HCT116 (cell line): ENCODE measurements around the gene TTR. TPM values are rescaled to one million over a fixed set of nuclear protein-coding genes. Genes with fewer than 3 reads are reported as not detected.

Experiments used
- ATAC-seq: fragments of 200-7000 bp; cut with Tn5 transposase; 2 replicates; pipeline ENCODE4 v1.9.1; 2020; ENCODE audit warnings: mild to moderate bottlenecking, moderate library complexity
- BruUV-seq: library from RNA; stranded (reverse); fragments of 400-500 nt; replicated peaks from 2 replicates; lab custom pipeline; 2021; lab: Mats Ljungman, UMichigan
- CTCF ChIA-PET: fragments of 300-600 bp; sonication (Branson Sonifier 250); formaldehyde crosslinking; loops from one replicate; lab custom pipeline; 2021; ENCODE audit warnings: antibody characterized with exemption; lab: Charles Lee
- POLR2A ChIA-PET: fragments of 300-600, 350-600 bp; sonication (Branson Sonifier 250); formaldehyde crosslinking; loops from one replicate; lab custom pipeline; 2021; ENCODE audit warnings: antibody characterized with exemption; lab: Charles Lee
- RAD21 ChIA-PET, 2 experiments: fragments of 300-600 bp; sonication (Branson Sonifier 250); formaldehyde crosslinking; loops; one replicate each; lab custom pipeline; 2023; ENCODE audit warnings: low total read pairs in 2 of 2; ENCODE audit not compliant: uncharacterized antibody in 2 of 2, unreplicated experiment in 2 of 2, low non-redundant PET in 1 of 2; lab: Charles Lee
- DNase-seq: peaks from one replicate; pipeline ENCODE4 v3.0.0-alpha.2; 2010; ENCODE audit warnings: low read depth, low spot score
- H2AFZ ChIP-seq: fragments of 200-600 bp; shearing (Covaris generic), sonication (generic); 2 replicates; pipeline ENCODE4 v1.6.1; 2017; ENCODE audit warnings: low read depth, mixed run types, mixed read lengths, antibody characterized with exemption, low read length; ENCODE audit not compliant: poor library complexity, severe bottlenecking
- H3K27ac ChIP-seq: 2 replicates; pipeline ENCODE4 v1.5.1; 2012; ENCODE audit warnings: low read depth, low read length
- H3K27me3 ChIP-seq: fragments of 200-600 bp; sonication (generic); 2 replicates; pipeline ENCODE4 v1.6.1; 2016; ENCODE audit warnings: mixed run types, low read length, mixed read lengths; ENCODE audit not compliant: insufficient read depth
- H3K36me3 ChIP-seq, 2 experiments: fragments of 200-500 bp in 1 of 2; fragments of 200-600 bp in 1 of 2; sonication (Bioruptor generic) in 1 of 2; sonication (generic) in 1 of 2; 2 replicates each; pipeline versions ENCODE4 v1.5.1 to v1.6.1; 2014 to 2016; ENCODE audit warnings: low read length in 2 of 2, inconsistent platforms in 1 of 2, mixed read lengths in 1 of 2, mixed run types in 1 of 2; ENCODE audit not compliant: insufficient read depth in 2 of 2, control insufficient read depth in 1 of 2
- H3K4me1 ChIP-seq, 2 experiments: fragments of 200-600 bp in 1 of 2; sonication (generic) in 1 of 2; 2 replicates each; pipeline versions ENCODE4 v1.5.1 to v1.6.1; 2012 to 2017; ENCODE audit warnings: low read length in 2 of 2, inconsistent platforms in 1 of 2, mild to moderate bottlenecking in 1 of 2, mixed read lengths in 1 of 2, mixed run types in 1 of 2, moderate library complexity in 1 of 2; ENCODE audit not compliant: insufficient read depth in 2 of 2, control insufficient read depth in 1 of 2
- H3K4me2 ChIP-seq: fragments of 200-600 bp; sonication (generic); 2 replicates; pipeline ENCODE4 v1.6.1; 2017; ENCODE audit warnings: mixed run types, low read length, mixed read lengths
- H3K4me3 ChIP-seq, 2 experiments: fragments of 200-600 bp in 1 of 2; sonication (generic) in 1 of 2; replicated peaks in 1 of 2; 2 replicates each; pipeline ENCODE4 v1.5.1; 2011 to 2016; ENCODE audit warnings: low read length in 2 of 2, control low read depth in 1 of 2, low read depth in 1 of 2, mild to moderate bottlenecking in 1 of 2, mixed read lengths in 1 of 2, mixed run types in 1 of 2
- H3K79me2 ChIP-seq: fragments of 200-600 bp; sonication (generic); 2 replicates; pipeline ENCODE4 v1.6.1; 2017; ENCODE audit warnings: mild to moderate bottlenecking, mixed run types, low read length, moderate library complexity, mixed read lengths; ENCODE audit not compliant: insufficient read depth
- H3K9ac ChIP-seq: fragments of 200-600 bp; sonication (generic); 2 replicates; pipeline ENCODE4 v1.6.1; 2016; ENCODE audit warnings: low read length, mixed read lengths
- H3K9me2 ChIP-seq: fragments of 200-600 bp; sonication (generic), shearing (Covaris generic); 2 replicates; pipeline ENCODE4 v1.6.1; 2017; ENCODE audit warnings: mixed run types, mild to moderate bottlenecking, moderate library complexity; ENCODE audit not compliant: insufficient read depth
- H3K9me3 ChIP-seq, 2 experiments: fragments of 200-500 bp in 1 of 2; fragments of 200-600 bp in 1 of 2; sonication (Bioruptor generic) in 1 of 2; sonication (generic) in 1 of 2; 2 replicates each; pipeline ENCODE4 v1.6.1; 2014 to 2017; ENCODE audit warnings: low read length in 2 of 2, mixed read lengths in 2 of 2, inconsistent platforms in 1 of 2, low read depth in 1 of 2, mild to moderate bottlenecking in 1 of 2, mixed run types in 1 of 2, moderate library complexity in 1 of 2; ENCODE audit not compliant: control insufficient read depth in 1 of 2, insufficient read depth in 1 of 2
- H4K20me1 ChIP-seq: fragments of 200-600 bp; sonication (generic), shearing (Covaris generic); 2 replicates; pipeline ENCODE4 v1.6.1; 2017; ENCODE audit warnings: mixed run types, mild to moderate bottlenecking, moderate library complexity; ENCODE audit not compliant: insufficient read depth
- EGR1 ChIP-seq: IDR thresholded peaks from 2 replicates; pipeline ENCODE4 v1.6.1; 2012; ENCODE audit warnings: low read depth
- ELF1 ChIP-seq: IDR thresholded peaks from 2 replicates; pipeline ENCODE4 v1.6.1; 2012; ENCODE audit warnings: low read depth, borderline replicate concordance
- EZH2 ChIP-seq: fragments of 200-600 bp; sonication (generic); IDR thresholded peaks from 2 replicates; pipeline ENCODE4 v1.6.1; 2017; ENCODE audit warnings: antibody characterized with exemption, mixed run types
- EZH2phosphoT487 ChIP-seq: fragments of 200-600 bp; IDR thresholded peaks from 2 replicates; pipeline ENCODE4 v1.6.1; 2018; ENCODE audit warnings: antibody characterized with exemption, borderline replicate concordance
- FOSL1 ChIP-seq: IDR thresholded peaks from 2 replicates; pipeline ENCODE4 v1.6.1; 2012; ENCODE audit warnings: low read depth
- POLR2A ChIP-seq: IDR thresholded peaks from 2 replicates; pipeline ENCODE4 v1.7.0; 2011; ENCODE audit warnings: borderline replicate concordance; ENCODE audit not compliant: insufficient read depth, insufficient read length; ENCODE audit errors: extremely low read depth
- POLR2AphosphoS5 ChIP-seq: IDR thresholded peaks from 2 replicates; pipeline ENCODE4 v1.6.1; 2011; ENCODE audit warnings: mild to moderate bottlenecking, low read depth, low read length, moderate library complexity
- SIN3A ChIP-seq: IDR thresholded peaks from 2 replicates; pipeline ENCODE4 v1.6.1; 2012; ENCODE audit warnings: low read depth
- SP1 ChIP-seq: IDR thresholded peaks from 2 replicates; pipeline ENCODE4 v1.6.1; 2012; ENCODE audit warnings: low read depth
- TCF7L2 ChIP-seq: IDR thresholded peaks from 2 replicates; pipeline ENCODE4 v1.7.0; 2011; ENCODE audit warnings: borderline replicate concordance, inconsistent platforms; ENCODE audit not compliant: insufficient read depth, insufficient read length; ENCODE audit errors: extremely low read depth
- YY1 ChIP-seq: IDR thresholded peaks from 2 replicates; pipeline ENCODE4 v1.6.1; 2011; ENCODE audit warnings: low read length, low read depth, moderate library complexity, mild to moderate bottlenecking; ENCODE audit not compliant: insufficient replicate concordance; ENCODE audit errors: extremely low read depth
- ZFX ChIP-seq: fragments of 450-650 bp; IDR thresholded peaks from 2 replicates; pipeline ENCODE4 v1.6.1; 2017
- ZNF274 ChIP-seq: fragments of 200-500 bp; sonication (Bioruptor generic); IDR thresholded peaks from 2 replicates; pipeline ENCODE4 v1.6.1; 2014; ENCODE audit warnings: mild to moderate bottlenecking, low read depth, low read length, inconsistent platforms
- intact Hi-C: fragments of 100-400 bp; cut with micrococcal nuclease; formaldehyde crosslinking; loops from 2 replicates; pipeline ENCODE4 v1.10.0; 2022
- total RNA-seq: library from RNA; stranded (reverse); gene quantifications from one replicate; pipeline ENCODE4 v1.2.1, GENCODE V29; 2021; ENCODE audit not compliant: unreplicated experiment
- TF ChIP-seq, protein P1 (sequence below): IDR thresholded peaks from 2 replicates; pipeline ENCODE4 v1.6.1; 2012
- TF ChIP-seq, protein P2 (sequence below): IDR thresholded peaks from 2 replicates; pipeline ENCODE4 v1.6.1; 2012; ENCODE audit warnings: low read depth
- TF ChIP-seq, protein P3 (sequence below): IDR thresholded peaks from 2 replicates; pipeline ENCODE4 v1.6.1; 2012

The TTR gene
- total RNA-seq, 1 experiment from 2014 or later: 1.2 TPM

DNA sequence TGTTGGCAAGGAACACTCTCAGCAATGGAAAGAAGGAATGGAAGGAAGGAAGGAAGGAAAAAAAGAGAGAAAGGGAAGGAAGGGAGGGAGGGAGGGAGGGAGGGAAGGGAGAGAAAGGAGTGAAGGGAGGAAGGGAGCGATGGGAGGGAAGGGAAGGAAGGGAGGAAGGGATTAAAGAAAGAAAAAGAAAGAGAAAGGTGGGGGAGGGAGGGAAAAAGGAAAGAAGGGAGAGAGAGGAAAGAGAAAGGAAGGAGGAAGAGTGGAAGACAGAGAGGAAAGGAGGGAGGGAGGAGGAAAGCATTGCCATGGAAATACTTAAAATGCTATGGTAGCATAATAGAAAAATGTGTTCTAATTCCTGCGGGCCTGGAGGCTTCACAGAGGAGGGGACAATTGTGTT is 22.4 kb downstream of the TTR start:
- DNase-seq (no peak), ATAC-seq (no peak)
- no peak overlapping the region for H3K4me3 ChIP-seq
- no peaks in the 10 kb centered on the region for H3K27me3 ChIP-seq
- no peaks in the 10 kb centered on the region for H3K9me3 ChIP-seq
- BruUV-seq: no TSS peak
- H3K36me3 ChIP-seq: no peaks in the 10 kb centered on the region
- no peak overlapping the region for H3K4me2 ChIP-seq
- H3K79me2 ChIP-seq: no peaks in the 10 kb centered on the region
- 0 out of 4 replicates have a peak, but pooled peaks cover 0 to 5% of the 10 kb centered on the region in 2 experiments for H3K4me1 ChIP-seq
- no peak for TF ChIP-seq ZFX
- TF ChIP-seq ZNF274: no peak
- no peak for TF ChIP-seq POLR2AphosphoS5
- no peak for TF ChIP-seq ELF1
- TF ChIP-seq POLR2A: no peak
- no peak overlapping the region for H2AFZ ChIP-seq
- ChIA-PET POLR2A (no interaction called here), RAD21 (no interaction called here), CTCF (no interaction called here)
- no peak overlapping the region for H3K27ac ChIP-seq
- no peak overlapping the region for H3K9ac ChIP-seq
- intact Hi-C loops: no loop called here
- no peaks in the 10 kb centered on the region for H4K20me1 ChIP-seq
- H3K9me2 ChIP-seq: no peaks in the 10 kb centered on the region

DNA sequence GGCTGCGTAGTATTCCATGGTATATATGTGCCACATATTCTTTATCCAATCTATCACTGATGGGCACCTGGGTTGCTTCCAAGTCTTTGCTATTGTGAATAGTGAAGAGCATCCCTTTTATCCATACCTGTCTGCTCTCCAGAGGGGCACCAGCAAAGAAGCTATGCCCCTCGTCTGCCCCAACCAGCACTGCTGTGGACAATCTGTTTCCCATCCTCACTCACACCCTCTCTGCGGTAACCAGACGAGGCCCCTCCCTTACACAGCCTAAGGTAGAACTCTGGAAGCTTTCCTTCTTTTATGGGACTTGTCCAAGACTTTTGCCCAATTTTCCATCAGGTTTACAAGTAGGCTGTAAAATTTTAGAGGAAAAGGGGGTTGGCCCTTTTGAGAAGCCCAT is 24.9 kb downstream of the TTR start:
- Histone ChIP-seq H3K4me3 (no peak overlapping the region), H3K27ac (no peak overlapping the region), H3K27me3 (no peaks in the 10 kb centered on the region)
- POLR2A ChIA-PET: no interaction called here
- BruUV-seq: no TSS peak
- TF ChIP-seq EZH2: no peak
- TF ChIP-seq FOSL1: no peak
- TF ChIP-seq ZFX: no peak
- TF ChIP-seq, protein P1, sequence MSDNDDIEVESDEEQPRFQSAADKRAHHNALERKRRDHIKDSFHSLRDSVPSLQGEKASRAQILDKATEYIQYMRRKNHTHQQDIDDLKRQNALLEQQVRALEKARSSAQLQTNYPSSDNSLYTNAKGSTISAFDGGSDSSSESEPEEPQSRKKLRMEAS: no peak
- TF ChIP-seq, protein P2, sequence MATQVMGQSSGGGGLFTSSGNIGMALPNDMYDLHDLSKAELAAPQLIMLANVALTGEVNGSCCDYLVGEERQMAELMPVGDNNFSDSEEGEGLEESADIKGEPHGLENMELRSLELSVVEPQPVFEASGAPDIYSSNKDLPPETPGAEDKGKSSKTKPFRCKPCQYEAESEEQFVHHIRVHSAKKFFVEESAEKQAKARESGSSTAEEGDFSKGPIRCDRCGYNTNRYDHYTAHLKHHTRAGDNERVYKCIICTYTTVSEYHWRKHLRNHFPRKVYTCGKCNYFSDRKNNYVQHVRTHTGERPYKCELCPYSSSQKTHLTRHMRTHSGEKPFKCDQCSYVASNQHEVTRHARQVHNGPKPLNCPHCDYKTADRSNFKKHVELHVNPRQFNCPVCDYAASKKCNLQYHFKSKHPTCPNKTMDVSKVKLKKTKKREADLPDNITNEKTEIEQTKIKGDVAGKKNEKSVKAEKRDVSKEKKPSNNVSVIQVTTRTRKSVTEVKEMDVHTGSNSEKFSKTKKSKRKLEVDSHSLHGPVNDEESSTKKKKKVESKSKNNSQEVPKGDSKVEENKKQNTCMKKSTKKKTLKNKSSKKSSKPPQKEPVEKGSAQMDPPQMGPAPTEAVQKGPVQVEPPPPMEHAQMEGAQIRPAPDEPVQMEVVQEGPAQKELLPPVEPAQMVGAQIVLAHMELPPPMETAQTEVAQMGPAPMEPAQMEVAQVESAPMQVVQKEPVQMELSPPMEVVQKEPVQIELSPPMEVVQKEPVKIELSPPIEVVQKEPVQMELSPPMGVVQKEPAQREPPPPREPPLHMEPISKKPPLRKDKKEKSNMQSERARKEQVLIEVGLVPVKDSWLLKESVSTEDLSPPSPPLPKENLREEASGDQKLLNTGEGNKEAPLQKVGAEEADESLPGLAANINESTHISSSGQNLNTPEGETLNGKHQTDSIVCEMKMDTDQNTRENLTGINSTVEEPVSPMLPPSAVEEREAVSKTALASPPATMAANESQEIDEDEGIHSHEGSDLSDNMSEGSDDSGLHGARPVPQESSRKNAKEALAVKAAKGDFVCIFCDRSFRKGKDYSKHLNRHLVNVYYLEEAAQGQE: no peak
- no peak for TF ChIP-seq YY1
- TF ChIP-seq ZNF274: no peak
- no peak for TF ChIP-seq SIN3A
- TF ChIP-seq, protein P3, sequence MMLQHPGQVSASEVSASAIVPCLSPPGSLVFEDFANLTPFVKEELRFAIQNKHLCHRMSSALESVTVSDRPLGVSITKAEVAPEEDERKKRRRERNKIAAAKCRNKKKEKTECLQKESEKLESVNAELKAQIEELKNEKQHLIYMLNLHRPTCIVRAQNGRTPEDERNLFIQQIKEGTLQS: no peak
- TF ChIP-seq POLR2AphosphoS5: no peak
- TF ChIP-seq EGR1: no peak
- TF ChIP-seq TCF7L2: no peak
- TF ChIP-seq EZH2phosphoT487: no peak
- TF ChIP-seq POLR2A: no peak
- TF ChIP-seq SP1: no peak
- TF ChIP-seq, all 23 proteins: peak for 0
- no peaks in the 10 kb centered on the region for H3K9me3 ChIP-seq
- no peaks in the 10 kb centered on the region for H3K79me2 ChIP-seq
- DNase-seq (no peak), ATAC-seq (no peak)
- intact Hi-C loops: no loop called here
- H3K9me2 ChIP-seq: no peaks in the 10 kb centered on the region
- ChIA-PET CTCF (no interaction called here), RAD21 (no interaction called here)
- H3K4me2 ChIP-seq: no peak overlapping the region
- no peak overlapping the region for H2AFZ ChIP-seq
- no peaks in the 10 kb centered on the region for H4K20me1 ChIP-seq
- no peaks in the 10 kb centered on the region for H3K4me1 ChIP-seq
- no peaks in the 10 kb centered on the region for H3K36me3 ChIP-seq
- H3K9ac ChIP-seq: no peak overlapping the region
